ENCODE results near the gene YWHAB. TPM values are rescaled to one million over a fixed set of nuclear protein-coding genes. Genes with fewer than 3 reads are reported as not detected.

The YWHAB gene
- total and polyA plus RNA-seq, 10 of the 15 experiments (the other 5 are each of a cell fraction or from before 2014, with no cell fraction given): 63.5 to 323 (median 144) TPM

GRCh38 chr20:44943828-44944227 lies 58.3 kb downstream of the YWHAB start (continued):
- no peak for TF ChIP-seq RELB (IDR thresholded peaks at IDR 0.05; ENCODE audit: low read depth)
- no peak for TF ChIP-seq GABPA (IDR thresholded peaks at IDR 0.05; ENCODE audit: low read depth)
- no peak for TF ChIP-seq KLF5 (IDR thresholded peaks at IDR 0.05; ENCODE audit: partially characterized antibody)
- no peak for TF ChIP-seq EZH2 (IDR thresholded peaks at IDR 0.05; ENCODE audit: borderline replicate concordance, control insufficient read depth, low read depth, low read length)

DNA sequence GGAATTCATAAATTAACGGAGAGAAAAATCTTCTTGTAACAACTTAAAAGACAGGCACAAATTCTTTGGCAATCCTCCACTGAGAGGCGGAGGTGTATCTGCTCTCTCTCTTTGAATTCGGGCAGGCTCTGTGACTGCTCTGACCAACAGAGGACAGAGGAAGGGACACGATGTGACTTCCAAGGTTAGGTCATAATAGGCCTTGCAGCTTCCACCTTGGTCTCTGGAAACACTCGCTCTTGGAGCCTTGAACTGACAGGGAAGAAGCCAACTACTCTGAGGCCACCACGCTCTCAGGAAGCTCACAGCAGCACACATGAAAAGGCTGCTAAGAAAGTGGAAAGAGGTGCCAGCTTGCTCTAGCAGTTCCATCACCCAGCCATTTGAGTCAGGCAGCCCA lies 59.8 kb downstream of the YWHAB start:
- DNase-seq (ENCODE audit: low read depth, low spot score) (no peak), FAIRE-seq (no peak), ATAC-seq (no peak)
- peaks cover 20 to 46% of the 10 kb centered on the region in 2 experiments for H3K36me3 ChIP-seq (ENCODE audit: control insufficient read depth in 2 of 2, insufficient read depth in 2 of 2, low read length in 1 of 2)
- ChIA-PET POLR2A (no interaction called here), SMC1A (ENCODE audit: uncharacterized antibody, unreplicated experiment) (interaction anchor here (1.6 kb wide), 1 partner anchor 34 kb away, joined by 3 read pairs; no protein-coding TSS in a partner anchor), RAD21 (ENCODE audit: unreplicated experiment) (no interaction called here), CTCF (interaction anchor here (1.2 kb wide), 1 partner anchor 150 kb away, joined by 3 read pairs; no protein-coding TSS in a partner anchor)
- H3K4me2 ChIP-seq (ENCODE audit: control insufficient read depth, insufficient read depth): no peak overlapping the region
- no peaks in the 10 kb centered on the region for H4K20me1 ChIP-seq (ENCODE audit: control insufficient read depth, insufficient read depth)
- WGBS (ENCODE audit: insufficient coverage, insufficient replicate concordance, low lambda C conversion rate, missing lambda C conversion rate): 96% methylated on average over 6 of the region's 6 CpGs
- intact Hi-C loops (cut with micrococcal nuclease; ENCODE audit: unreplicated experiment): no loop called here
- H3K4me3 ChIP-seq: no peak overlapping the region
- no peak overlapping the region for H2AFZ ChIP-seq (ENCODE audit: control insufficient read depth, low read depth, low read length)
- no peaks in the 10 kb centered on the region for H3K4me1 ChIP-seq (ENCODE audit: control insufficient read depth, insufficient read depth, low read length)
- no peak for TF ChIP-seq ZBTB40 (IDR thresholded peaks at IDR 0.05; ENCODE audit: borderline replicate concordance)
- TF ChIP-seq RB1 (IDR thresholded peaks at IDR 0.05; ENCODE audit: borderline replicate concordance): no peak
- no peak for TF ChIP-seq RAD51 (IDR thresholded peaks at IDR 0.05)
- TF ChIP-seq ZBED1 (IDR thresholded peaks at IDR 0.05; ENCODE audit: borderline replicate concordance): no peak
- TF ChIP-seq NRF1 (conservative IDR thresholded peaks at IDR 0.05; ENCODE audit: low read depth, low read length): no peak
- no peak for TF ChIP-seq EED (IDR thresholded peaks at IDR 0.05; ENCODE audit: low read depth)
- TF ChIP-seq CHD2 (IDR thresholded peaks at IDR 0.05; ENCODE audit: borderline replicate concordance, low read depth, low read length): no peak
- no peak for TF ChIP-seq MEF2A (IDR thresholded peaks at IDR 0.05; ENCODE audit: insufficient read depth, low read depth, low read length)
- no peak for TF ChIP-seq GATAD2B (conservative IDR thresholded peaks at IDR 0.05; ENCODE audit: low read depth)
- TF ChIP-seq CREB1 (IDR thresholded peaks at IDR 0.05; ENCODE audit: low read depth): no peak
- no peak for TF ChIP-seq SUZ12 (IDR thresholded peaks at IDR 0.05; ENCODE audit: unreplicated experiment)
- TF ChIP-seq NFYA (IDR thresholded peaks at IDR 0.05; ENCODE audit: borderline replicate concordance, low read depth, low read length): no peak
- no TSS peak for BruUV-seq (replicated peaks)
- no peaks in the 10 kb centered on the region for H3K27me3 ChIP-seq (replicated peaks in 1 of 2; ENCODE audit: control insufficient read depth in 2 of 2, insufficient read depth in 2 of 2, low read length in 1 of 2)
- no peaks in the 10 kb centered on the region for H3K9me3 ChIP-seq (replicated peaks; ENCODE audit: control insufficient read depth, insufficient read depth, low read length)
- in situ Hi-C loops (cut with MboI): no loop called here
- no peak overlapping the region for H3K9ac ChIP-seq (ENCODE audit: control insufficient read depth, insufficient read depth, low read length)
- no peak overlapping the region for H3K27ac ChIP-seq (ENCODE audit: control insufficient read depth, insufficient read depth)
- H3K79me2 ChIP-seq (ENCODE audit: control insufficient read depth, insufficient read depth, low read length): no peaks in the 10 kb centered on the region
